Measurements from ENCODE around the gene EMP1. TPM values are rescaled to one million over a fixed set of nuclear protein-coding genes. Genes with fewer than 3 reads are reported as not detected.
A peak's percentile ranks its signal among the peaks of the same experiment; 100 is the strongest.

The EMP1 gene
- total RNA-seq, 4 donors from 2014 or later: 569 to 2,226 (median 1,259) TPM

DNA sequence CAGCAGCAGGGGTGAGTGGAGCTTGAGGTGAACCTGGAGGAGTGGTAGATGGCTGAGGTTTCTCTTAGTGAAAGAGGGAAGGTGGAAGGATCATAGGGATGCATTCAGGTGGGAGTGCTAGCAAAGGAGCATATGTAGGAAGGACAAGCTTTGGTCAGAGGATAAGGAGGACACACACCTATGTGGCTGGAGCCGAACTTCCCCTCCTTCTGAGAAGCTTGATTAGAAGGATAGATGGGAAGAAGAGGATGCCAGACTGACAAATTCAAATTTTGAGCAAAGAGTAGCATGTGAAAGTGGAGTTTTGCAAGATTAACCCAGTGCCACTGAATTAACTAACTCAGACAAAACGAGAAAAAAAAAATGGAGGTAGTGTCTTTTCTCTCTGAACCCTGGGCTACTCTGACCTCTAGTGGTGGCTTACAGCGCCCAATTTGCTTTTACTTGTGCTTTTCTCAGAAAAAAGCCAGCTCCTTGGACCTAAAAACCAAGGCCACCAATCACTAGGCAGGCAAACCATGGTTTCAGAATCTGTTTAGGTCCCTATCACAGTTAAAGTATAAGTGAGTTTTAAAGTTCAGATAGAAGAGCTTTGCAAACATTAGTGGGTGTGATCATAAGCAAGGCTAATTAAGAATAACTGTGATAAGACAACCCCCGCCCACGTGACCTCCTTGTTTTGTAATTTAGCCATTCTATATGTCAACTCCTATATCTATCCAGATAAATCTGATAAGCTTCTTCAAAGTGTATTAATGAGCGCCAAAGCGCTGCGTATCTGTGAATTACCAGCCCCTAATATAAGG lies 15.5 kb downstream of the EMP1 start:
- Histone ChIP-seq H3K4me3 (no peak overlapping the region), H3K27ac (peak overlapping the region; percentile 53), H3K36me3 (peaks cover 56% of the 10 kb centered on the region), H3K9me3 (no peaks in the 10 kb centered on the region), H3K27me3 (no peaks in the 10 kb centered on the region), H3K4me1 (peaks cover 65% of the 10 kb centered on the region)
- WGBS: 52% methylated on average over 8 of the region's 8 CpGs
- DNase-seq (ENCODE audit: low spot score in 2 of 2): no peak
- no peak for TF ChIP-seq POLR2AphosphoS5 (IDR thresholded peaks at IDR 0.05)
- TF ChIP-seq EP300 (IDR thresholded peaks at IDR 0.05): no peak
- TF ChIP-seq, protein P1, sequence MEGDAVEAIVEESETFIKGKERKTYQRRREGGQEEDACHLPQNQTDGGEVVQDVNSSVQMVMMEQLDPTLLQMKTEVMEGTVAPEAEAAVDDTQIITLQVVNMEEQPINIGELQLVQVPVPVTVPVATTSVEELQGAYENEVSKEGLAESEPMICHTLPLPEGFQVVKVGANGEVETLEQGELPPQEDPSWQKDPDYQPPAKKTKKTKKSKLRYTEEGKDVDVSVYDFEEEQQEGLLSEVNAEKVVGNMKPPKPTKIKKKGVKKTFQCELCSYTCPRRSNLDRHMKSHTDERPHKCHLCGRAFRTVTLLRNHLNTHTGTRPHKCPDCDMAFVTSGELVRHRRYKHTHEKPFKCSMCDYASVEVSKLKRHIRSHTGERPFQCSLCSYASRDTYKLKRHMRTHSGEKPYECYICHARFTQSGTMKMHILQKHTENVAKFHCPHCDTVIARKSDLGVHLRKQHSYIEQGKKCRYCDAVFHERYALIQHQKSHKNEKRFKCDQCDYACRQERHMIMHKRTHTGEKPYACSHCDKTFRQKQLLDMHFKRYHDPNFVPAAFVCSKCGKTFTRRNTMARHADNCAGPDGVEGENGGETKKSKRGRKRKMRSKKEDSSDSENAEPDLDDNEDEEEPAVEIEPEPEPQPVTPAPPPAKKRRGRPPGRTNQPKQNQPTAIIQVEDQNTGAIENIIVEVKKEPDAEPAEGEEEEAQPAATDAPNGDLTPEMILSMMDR (IDR thresholded peaks at IDR 0.05): peak; percentile 34 to 53

DNA sequence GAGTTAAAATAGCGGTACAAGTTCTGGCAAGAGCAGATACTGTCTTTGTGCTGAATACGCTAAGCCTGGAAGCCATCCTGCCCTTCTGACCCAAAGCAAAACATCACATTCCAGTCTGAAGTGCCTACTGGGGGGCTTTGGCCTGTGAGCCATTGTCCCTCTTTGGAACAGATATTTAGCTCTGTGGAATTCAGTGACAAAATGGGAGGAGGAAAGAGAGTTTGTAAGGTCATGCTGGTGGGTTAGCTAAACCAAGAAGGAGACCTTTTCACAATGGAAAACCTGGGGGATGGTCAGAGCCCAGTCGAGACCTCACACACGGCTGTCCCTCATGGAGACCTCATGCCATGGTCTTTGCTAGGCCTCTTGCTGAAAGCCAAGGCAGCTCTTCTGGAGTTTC lies 18.5 kb downstream of the EMP1 start:
- H3K4me3 ChIP-seq: no peak overlapping the region
- DNase-seq (ENCODE audit: low spot score in 2 of 2): no peak
- WGBS: 83% methylated on average over 4 of the region's 4 CpGs
- H3K9me3 ChIP-seq: no peaks in the 10 kb centered on the region
- no peaks in the 10 kb centered on the region for H3K27me3 ChIP-seq
- H3K36me3 ChIP-seq: peaks cover 68% of the 10 kb centered on the region
- peaks cover 35% of the 10 kb centered on the region for H3K4me1 ChIP-seq
- H3K27ac ChIP-seq: no peak overlapping the region
- TF ChIP-seq POLR2AphosphoS5 (IDR thresholded peaks at IDR 0.05): no peak
- TF ChIP-seq, protein P1 (IDR thresholded peaks at IDR 0.05): no peak
- TF ChIP-seq POLR2A (IDR thresholded peaks at IDR 0.05): no peak
- TF ChIP-seq EP300 (IDR thresholded peaks at IDR 0.05): no peak

GRCh38 chr12:13218641-13219040 lies 22.1 kb downstream of the EMP1 start:
- WGBS: 91% methylated on average over 3 of the region's 3 CpGs
- DNase-seq (ENCODE audit: low spot score in 2 of 2): no peak
- Histone ChIP-seq H3K4me3 (no peak overlapping the region), H3K27ac (no peak overlapping the region), H3K36me3 (peaks cover 49% of the 10 kb centered on the region), H3K9me3 (no peaks in the 10 kb centered on the region), H3K27me3 (no peaks in the 10 kb centered on the region), H3K4me1 (peaks cover 26% of the 10 kb centered on the region)
- TF ChIP-seq, protein P1 (IDR thresholded peaks at IDR 0.05): no peak
- TF ChIP-seq EP300 (IDR thresholded peaks at IDR 0.05) (no peak), POLR2AphosphoS5 (IDR thresholded peaks at IDR 0.05) (no peak), POLR2A (IDR thresholded peaks at IDR 0.05) (no peak)

GRCh38 chr12:13219320-13219719 lies 22.8 kb downstream of the EMP1 start:
- TF ChIP-seq POLR2A (IDR thresholded peaks at IDR 0.05): no peak
- TF ChIP-seq, protein P1 (IDR thresholded peaks at IDR 0.05): no peak
- TF ChIP-seq POLR2AphosphoS5 (IDR thresholded peaks at IDR 0.05): no peak
- TF ChIP-seq EP300 (IDR thresholded peaks at IDR 0.05): no peak
- H3K27ac ChIP-seq: no peak overlapping the region
- no peaks in the 10 kb centered on the region for H3K27me3 ChIP-seq
- no peak overlapping the region for H3K4me3 ChIP-seq
- peaks cover 25% of the 10 kb centered on the region for H3K4me1 ChIP-seq
- peaks cover 42% of the 10 kb centered on the region for H3K36me3 ChIP-seq
- 98% methylated on average over 3 of the region's 3 CpGs for WGBS
- H3K9me3 ChIP-seq: no peaks in the 10 kb centered on the region
- DNase-seq (ENCODE audit: low spot score in 2 of 2): no peak

- Histone ChIP-seq H3K27ac (no peak overlapping the region), H3K36me3 (peaks cover 27% of the 10 kb centered on the region), H3K9me3 (no peaks in the 10 kb centered on the region), H3K4me1 (peaks cover 25% of the 10 kb centered on the region), H3K27me3 (no peaks in the 10 kb centered on the region), H3K4me3 (no peak overlapping the region)
- TF ChIP-seq POLR2AphosphoS5 (IDR thresholded peaks at IDR 0.05) (no peak), EP300 (IDR thresholded peaks at IDR 0.05) (no peak), POLR2A (IDR thresholded peaks at IDR 0.05) (no peak)
- TF ChIP-seq, protein P1 (IDR thresholded peaks at IDR 0.05): no peak
- DNase-seq (ENCODE audit: low spot score in 2 of 2): no peak
- WGBS: 80% methylated on average over 3 of the region's 3 CpGs
Measured at GRCh38 chr12:13220838-13221237, 24.3 kb downstream of the EMP1 start.
